HEK293 (cell line): Measurements from ENCODE around the gene RASAL2.

Source experiments
- CTCF ChIA-PET: fragments of 350-600 bp; formaldehyde crosslinking; extraction: SDS; loops from one replicate; lab custom pipeline; 2021; ENCODE audit warnings: antibody characterized with exemption; lab: Yijun Ruan, JAX
- POLR2A ChIA-PET: fragments of 300-600 bp; formaldehyde crosslinking; extraction: SDS; loops from one replicate; lab custom pipeline; 2020; ENCODE audit warnings: antibody characterized with exemption, inconsistent platforms; lab: Yijun Ruan, JAX
- H3K27ac ChIP-seq: fragments of 200-500 bp; sonication (Bioruptor generic); 2 replicates; pipeline ENCODE4 v1.5.1; 2014; ENCODE audit warnings: low read depth, low read length, control low read depth, inconsistent platforms; ENCODE audit errors: extremely low read depth
- H3K36me3 ChIP-seq, 2 experiments: fragments of 200-500 bp in 1 of 2; sonication (Bioruptor generic) in 1 of 2; 1 replicate in 1 of 2; 2 replicates in 1 of 2; pipeline ENCODE4 v1.5.1; 2014 to 2017; ENCODE audit warnings: inconsistent platforms in 2 of 2, low read length in 2 of 2; ENCODE audit not compliant: control insufficient read depth in 2 of 2, insufficient read depth in 1 of 2
- H3K4me1 ChIP-seq: fragments of 200-500 bp; sonication (Bioruptor generic); 2 replicates; pipeline ENCODE4 v1.5.1; 2014; ENCODE audit warnings: mild to moderate bottlenecking, low read length, inconsistent platforms; ENCODE audit not compliant: control insufficient read depth, insufficient read depth
- H3K4me3 ChIP-seq: 2 replicates; pipeline ENCODE4 v1.5.1; 2011; ENCODE audit warnings: low read depth, mild to moderate bottlenecking, control low read depth, low read length, moderate library complexity
- H3K9me3 ChIP-seq: fragments of 200-500 bp; sonication (Bioruptor generic); 2 replicates; pipeline ENCODE4 v1.5.1; 2014; ENCODE audit warnings: low read depth, low read length, inconsistent platforms; ENCODE audit not compliant: control insufficient read depth, insufficient read depth
- HOXD13 ChIP-seq: sonication (generic); formaldehyde crosslinking; IDR thresholded peaks from 2 replicates; pipeline ENCODE4 v1.8.0; 2022; ENCODE audit warnings: missing genetic modification reagents, borderline replicate concordance
- KLF9 ChIP-seq: fragments of 450-650 bp; formaldehyde crosslinking; IDR thresholded peaks from 2 replicates; pipeline ENCODE4 v1.5.1; 2016; ENCODE audit warnings: missing biosample characterization, missing genetic modification characterization, low read depth
- RBAK ChIP-seq: fragments of 450-650 bp; formaldehyde crosslinking; IDR thresholded peaks from 2 replicates; pipeline ENCODE4 v1.5.1; 2016; ENCODE audit warnings: missing biosample characterization, missing genetic modification characterization
- ZBTB17 ChIP-seq: fragments of 450-650 bp; formaldehyde crosslinking; IDR thresholded peaks from 2 replicates; pipeline ENCODE4 v1.5.1; 2016; ENCODE audit warnings: missing biosample characterization, missing genetic modification characterization
- ZBTB26 ChIP-seq: fragments of 450-650 bp; formaldehyde crosslinking; optimal IDR thresholded peaks from 2 replicates; pipeline ENCODE3; 2016; ENCODE audit warnings: missing biosample characterization, mild to moderate bottlenecking, missing genetic modification characterization
- ZBTB44 ChIP-seq: fragments of 450-650 bp; IDR thresholded peaks from 2 replicates; pipeline ENCODE4 v1.5.1; 2018; ENCODE audit warnings: missing biosample characterization, mild to moderate bottlenecking, missing genetic modification characterization
- ZFHX2 ChIP-seq: fragments of 450-650 bp; formaldehyde crosslinking; conservative IDR thresholded peaks from 2 replicates; pipeline ENCODE4 v1.5.1; 2016; ENCODE audit warnings: missing biosample characterization, missing genetic modification characterization
- ZNF114 ChIP-seq: fragments of 450-650 bp; formaldehyde crosslinking; IDR thresholded peaks from 2 replicates; pipeline ENCODE4 v1.5.0; 2017; ENCODE audit warnings: missing biosample characterization, missing genetic modification characterization
- ZNF23 ChIP-seq: fragments of 450-650 bp; formaldehyde crosslinking; IDR thresholded peaks from 2 replicates; pipeline ENCODE4 v1.5.1; 2016; ENCODE audit warnings: missing biosample characterization, missing genetic modification characterization, borderline replicate concordance
- ZNF24 ChIP-seq: fragments of 450-650 bp; formaldehyde crosslinking; IDR thresholded peaks from 2 replicates; pipeline ENCODE4 v1.5.1; 2016; ENCODE audit warnings: missing biosample characterization, missing genetic modification characterization
- ZNF324 ChIP-seq: fragments of 450-650 bp; formaldehyde crosslinking; IDR thresholded peaks from 2 replicates; pipeline ENCODE4 v1.5.1; 2016; ENCODE audit warnings: missing biosample characterization, missing genetic modification characterization
- ZNF335 ChIP-seq: fragments of 450-650 bp; formaldehyde crosslinking; conservative IDR thresholded peaks from 2 replicates; pipeline ENCODE4 v1.5.1; 2016; ENCODE audit warnings: missing biosample characterization, missing genetic modification characterization
- ZNF341 ChIP-seq: fragments of 450-650 bp; formaldehyde crosslinking; IDR thresholded peaks from 2 replicates; pipeline ENCODE4; 2016; ENCODE audit warnings: low read depth, missing biosample characterization, missing genetic modification characterization
- ZNF362 ChIP-seq: fragments of 450-650 bp; formaldehyde crosslinking; IDR thresholded peaks from 2 replicates; pipeline ENCODE4 v1.5.1; 2016; ENCODE audit warnings: missing biosample characterization, missing genetic modification characterization
- ZNF426 ChIP-seq: fragments of 450-650 bp; formaldehyde crosslinking; IDR thresholded peaks from 2 replicates; pipeline ENCODE4 v1.5.1; 2017; ENCODE audit warnings: missing biosample characterization, missing genetic modification characterization, mild to moderate bottlenecking, inconsistent platforms, moderate library complexity
- ZNF518A ChIP-seq: fragments of 450-650 bp; formaldehyde crosslinking; conservative IDR thresholded peaks from 2 replicates; pipeline ENCODE4 v1.5.1; 2016; ENCODE audit warnings: low read depth, missing biosample characterization, missing genetic modification characterization
- ZNF521 ChIP-seq: fragments of 450-650 bp; formaldehyde crosslinking; IDR thresholded peaks from 2 replicates; pipeline ENCODE4 v1.5.1; 2017; ENCODE audit warnings: missing biosample characterization, mild to moderate bottlenecking, missing genetic modification characterization
- ZNF558 ChIP-seq: fragments of 450-650 bp; formaldehyde crosslinking; IDR thresholded peaks from 2 replicates; pipeline ENCODE4 v1.5.1; 2016; ENCODE audit warnings: missing biosample characterization, missing genetic modification characterization
- ZNF561 ChIP-seq: fragments of 450-650 bp; IDR thresholded peaks from 2 replicates; pipeline ENCODE4 v1.5.1; 2018; ENCODE audit warnings: missing biosample characterization, missing genetic modification characterization, borderline replicate concordance
- ZNF580 ChIP-seq: fragments of 450-650 bp; formaldehyde crosslinking; IDR thresholded peaks from 2 replicates; pipeline ENCODE4 v1.5.1; 2016; ENCODE audit warnings: missing biosample characterization, missing genetic modification characterization

Gene RASAL2

GRCh38 chr1:178497903-178498478, 404.1 kb downstream of the RASAL2 start:
- H3K27ac ChIP-seq, result no peak overlapping the region
- H3K4me1 ChIP-seq, result no peaks in the 10 kb centered on the region
- H3K9me3 ChIP-seq, result no peaks in the 10 kb centered on the region
- POLR2A ChIA-PET, result interaction anchor here (0.9 kb wide), 1 partner anchor 187 kb away, joined by 3 read pairs; no protein-coding TSS in a partner anchor
- no peak overlapping the region for H3K4me3 ChIP-seq
- no peaks in the 10 kb centered on the region for H3K36me3 ChIP-seq
- CTCF ChIA-PET, result no interaction called here
- TF ChIP-seq ZBTB17 (tag by site-specific recombination) (no peak), ZNF362 (tag by site-specific recombination) (no peak), KLF9 (no peak)

GRCh38 chr1:178498896-178499675, 405.2 kb downstream of the RASAL2 start:
- Histone ChIP-seq H3K4me1 (no peaks in the 10 kb centered on the region), H3K27ac (no peak overlapping the region), H3K4me3 (no peak overlapping the region), H3K36me3 (no peaks in the 10 kb centered on the region), H3K9me3 (no peaks in the 10 kb centered on the region)
- TF ChIP-seq ZNF561 (tag by site-specific recombination) (no peak), ZNF24 (no peak), ZNF426 (tag by site-specific recombination) (no peak), ZNF324 (tag by site-specific recombination) (no peak), ZNF341 (tag by site-specific recombination) (no peak), ZBTB44 (no peak), ZNF23 (tag by site-specific recombination) (no peak), ZNF518A (tag by site-specific recombination) (no peak), RBAK (tag by site-specific recombination) (no peak), ZNF114 (no peak), ZNF580 (tag by site-specific recombination) (no peak), ZNF558 (tag by site-specific recombination) (no peak), HOXD13 (CRISPR knock-in tag) (no peak), ZBTB26 (tag by site-specific recombination) (no peak), ZNF335 (no peak), ZNF521 (tag by site-specific recombination) (no peak), ZFHX2 (no peak)
- ChIA-PET CTCF (interaction anchor here (0.6 to 4.1 kb wide), 7 partner anchors 8 to 1036 kb away, joined by 3 to 63 read pairs (median 8); no protein-coding TSS in a partner anchor), POLR2A (no interaction called here)
